Right ventricle myocardium superior (tissue), 1 donor: ENCODE measurements around the gene DGKB. TPM values are rescaled to one million over a fixed set of nuclear protein-coding genes. Genes with fewer than 3 reads are reported as not detected.

Source experiments
- ATAC-seq: fragments of 200-7000 bp; cut with Tn5 transposase; one replicate; pipeline ENCODE4 v1.9.1; 2020; ENCODE audit warnings: mild to moderate bottlenecking; ENCODE audit not compliant: poor library complexity
- DNase-seq: peaks from one replicate; pipeline ENCODE4 v3.0.0-alpha.2; 2020
- intact Hi-C: fragments of 100-400 bp; cut with DNase I; formaldehyde crosslinking; loops from one replicate; pipeline ENCODE4 v1.11.2; 2022
- total RNA-seq: library from RNA; stranded (reverse); fragmentation: NEBNext Ultra II Directional; extraction: Animal tissue kit (Norgen Biotek cat#: 25700); gene quantifications from one replicate; pipeline ENCODE4 v1.2.1, GENCODE V29; 2021
- donor health status: DM: no; HTN: yes; CAD: no; lungs with severe emphysema.

DGKB gene
- total RNA-seq, 1 donor from 2014 or later: 0.30 TPM

GRCh38 chr7:14834883-14835282 is 67.7 kb downstream of the DGKB start:
- intact Hi-C loops: no loop called here
- ATAC-seq: no peak
- DNase-seq: no peak

GRCh38 chr7:14834456-14834855 is 68.1 kb downstream of the DGKB start:
- intact Hi-C loops: no loop called here
- ATAC-seq: peak; percentile 74
- DNase-seq: no peak

- intact Hi-C loops: no loop called here
- DNase-seq (no peak), ATAC-seq (no peak)
These were observed 68.8 kb downstream of the DGKB start for GRCh38 chr7:14833707-14834106.

- DNase-seq (no peak), ATAC-seq (no peak)
- intact Hi-C loops: loop anchor here (10.0 kb wide), 1 partner anchor 187 kb away; no protein-coding TSS in a partner anchor
These were observed 74.5 kb downstream of the DGKB start for GRCh38 chr7:14828053-14828452.

GRCh38 chr7:14826426-14826825 is 76.1 kb downstream of the DGKB start:
- ATAC-seq: no peak
- no peak for DNase-seq
- intact Hi-C loops: loop anchor here (10.0 kb wide), 1 partner anchor 188 kb away; no protein-coding TSS in a partner anchor

GRCh38 chr7:14825912-14826311 is 76.6 kb downstream of the DGKB start:
- no peak for DNase-seq
- peak; percentile 81 for ATAC-seq
- intact Hi-C loops: loop anchor here (10.0 kb wide), 1 partner anchor 189 kb away; no protein-coding TSS in a partner anchor

GRCh38 chr7:14822481-14822854 is 80.1 kb downstream of the DGKB start:
- ATAC-seq: no peak
- intact Hi-C loops: loop anchor here (10.0 kb wide), 1 partner anchor 192 kb away; no protein-coding TSS in a partner anchor
- DNase-seq: no peak

GRCh38 chr7:14821757-14822480 is 80.6 kb downstream of the DGKB start:
- intact Hi-C loops: loop anchor here (10.0 kb wide), 1 partner anchor 193 kb away; no protein-coding TSS in a partner anchor

GRCh38 chr7:14818871-14819270 is 83.7 kb downstream of the DGKB start:
- ATAC-seq (no peak), DNase-seq (no peak)
- intact Hi-C loops: no loop called here

More at GRCh38 chr7:14821757-14822480, 80.6 kb downstream of the DGKB start:
- DNase-seq (no peak), ATAC-seq (no peak)

GRCh38 chr7:14817829-14818614 is 84.5 kb downstream of the DGKB start:
- DNase-seq (no peak), ATAC-seq (no peak)
- intact Hi-C loops: no loop called here

- intact Hi-C loops: no loop called here
- DNase-seq: no peak
- ATAC-seq: no peak
These were observed 95.0 kb downstream of the DGKB start for GRCh38 chr7:14807507-14807906.

- intact Hi-C loops: no loop called here
- no peak for DNase-seq
- no peak for ATAC-seq
These were observed 95.7 kb downstream of the DGKB start for GRCh38 chr7:14806891-14807290.

GRCh38 chr7:14805105-14805719 is 97.3 kb downstream of the DGKB start:
- intact Hi-C loops: no loop called here
- ATAC-seq (no peak), DNase-seq (no peak)

GRCh38 chr7:14800664-14801063 is 101.9 kb downstream of the DGKB start:
- ATAC-seq: no peak
- intact Hi-C loops: no loop called here
- no peak for DNase-seq

GRCh38 chr7:14793151-14793550 is 109.4 kb downstream of the DGKB start:
- intact Hi-C loops: no loop called here
- no peak for DNase-seq
- no peak for ATAC-seq

- DNase-seq (no peak), ATAC-seq (no peak)
- intact Hi-C loops: no loop called here
These were observed 115.0 kb downstream of the DGKB start for GRCh38 chr7:14787551-14787950.

GRCh38 chr7:14786314-14786895 is 116.1 kb downstream of the DGKB start:
- DNase-seq: no peak
- intact Hi-C loops: no loop called here
- no peak for ATAC-seq

GRCh38 chr7:14777806-14778205 is 124.7 kb downstream of the DGKB start:
- DNase-seq: no peak
- intact Hi-C loops: no loop called here
- ATAC-seq: no peak

GRCh38 chr7:14776266-14776665 is 126.3 kb downstream of the DGKB start:
- DNase-seq (no peak), ATAC-seq (no peak)
- intact Hi-C loops: no loop called here
